Fibroblast of pulmonary artery (primary cell): ENCODE measurements around the gene CRIM1.

Source experiments
- DNase-seq: peaks from one replicate; pipeline ENCODE4 v3.0.0-alpha.2; 2010; ENCODE audit warnings: low read depth
- H3K4me3 ChIP-seq: replicated peaks from 2 replicates; pipeline ENCODE4 v1.5.1; 2011; ENCODE audit warnings: low read depth, mild to moderate bottlenecking, control low read depth, low read length, moderate library complexity
- CTCF ChIP-seq: IDR thresholded peaks from 2 replicates; pipeline ENCODE4 v1.5.1; 2011; ENCODE audit warnings: mild to moderate bottlenecking, control low read depth, low read length, inconsistent platforms; ENCODE audit errors: missing control alignments

The CRIM1 gene

GRCh38 chr2:36444216-36444936, 88.8 kb downstream of the CRIM1 start:
- no peak for DNase-seq

GRCh38 chr2:36445185-36445866, 89.7 kb downstream of the CRIM1 start:
- no peak overlapping the region for H3K4me3 ChIP-seq
- TF ChIP-seq CTCF = no peak
- DNase-seq = no peak

More at GRCh38 chr2:36444216-36444936, 88.8 kb downstream of the CRIM1 start:
- no peak overlapping the region for H3K4me3 ChIP-seq
- no peak for TF ChIP-seq CTCF

- no peak for DNase-seq
- TF ChIP-seq CTCF = no peak
- no peak overlapping the region for H3K4me3 ChIP-seq
Observed at GRCh38 chr2:36446294-36446693, 90.7 kb downstream of the CRIM1 start.

GRCh38 chr2:36449213-36449612, 93.6 kb downstream of the CRIM1 start:
- H3K4me3 ChIP-seq = no peak overlapping the region
- DNase-seq = no peak
- TF ChIP-seq CTCF = no peak

- DNase-seq = peak; percentile 67
- TF ChIP-seq CTCF = no peak
- no peak overlapping the region for H3K4me3 ChIP-seq
Observed at GRCh38 chr2:36449943-36450392, 94.4 kb downstream of the CRIM1 start.

GRCh38 chr2:36450466-36451196, 95.1 kb downstream of the CRIM1 start:
- no peak overlapping the region for H3K4me3 ChIP-seq
- DNase-seq = peak; percentile 82
- TF ChIP-seq CTCF = no peak
